HK-2 (cell line): ENCODE measurements around the gene ZDHHC7.
A peak's percentile ranks its signal among the peaks of the same experiment; 100 is the strongest.
"Not testable (repeated sequence)": the region's sequence is repeated elsewhere in the genome, so short reads cannot be mapped to it uniquely, and the experiment has no call there.

ENCODE experiments used
- DNase-seq: peaks from one replicate; pipeline ENCODE4 v3.0.0-alpha.2; 2018; ENCODE audit not compliant: unreplicated experiment

ZDHHC7 gene

DNA sequence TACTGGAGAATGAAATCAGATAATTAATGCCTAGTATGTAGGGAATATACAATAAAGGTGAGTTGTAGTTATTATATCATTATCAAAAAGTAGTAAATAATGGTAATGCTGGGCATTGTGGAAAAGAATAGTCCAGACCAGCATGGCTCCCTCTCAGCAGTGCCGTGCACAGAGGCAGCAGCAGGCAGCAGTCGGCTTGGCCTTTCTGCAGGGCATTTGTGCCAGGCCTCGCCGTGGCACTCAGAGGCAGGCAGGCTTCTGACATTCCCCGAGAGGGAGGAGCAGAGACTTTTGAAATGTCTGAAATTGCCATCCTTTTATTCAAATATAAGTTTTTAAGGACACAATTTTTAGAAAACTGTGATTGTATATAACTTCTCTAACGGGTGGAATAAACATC, 31.3 kb upstream of the ZDHHC7 start:
- no peak for DNase-seq

DNA sequence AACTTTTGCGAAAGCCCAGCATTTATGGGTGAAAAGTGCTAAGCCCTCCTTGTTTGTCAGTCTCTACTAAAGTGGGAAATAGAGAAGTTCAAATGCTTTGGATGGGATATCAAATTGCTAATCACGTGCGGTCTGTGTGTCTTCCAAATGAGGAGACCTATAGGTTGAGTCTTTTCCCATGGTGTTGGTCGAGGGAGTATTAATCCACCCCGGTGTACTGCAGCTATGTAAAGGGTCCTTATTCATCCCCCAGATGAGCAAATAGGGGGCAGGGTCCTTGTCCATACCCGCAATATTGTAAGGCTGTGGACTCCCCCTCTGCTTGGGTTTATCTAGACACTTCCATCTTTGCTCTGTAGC, 30.8 kb upstream of the ZDHHC7 start:
- DNase-seq, result no peak

DNA sequence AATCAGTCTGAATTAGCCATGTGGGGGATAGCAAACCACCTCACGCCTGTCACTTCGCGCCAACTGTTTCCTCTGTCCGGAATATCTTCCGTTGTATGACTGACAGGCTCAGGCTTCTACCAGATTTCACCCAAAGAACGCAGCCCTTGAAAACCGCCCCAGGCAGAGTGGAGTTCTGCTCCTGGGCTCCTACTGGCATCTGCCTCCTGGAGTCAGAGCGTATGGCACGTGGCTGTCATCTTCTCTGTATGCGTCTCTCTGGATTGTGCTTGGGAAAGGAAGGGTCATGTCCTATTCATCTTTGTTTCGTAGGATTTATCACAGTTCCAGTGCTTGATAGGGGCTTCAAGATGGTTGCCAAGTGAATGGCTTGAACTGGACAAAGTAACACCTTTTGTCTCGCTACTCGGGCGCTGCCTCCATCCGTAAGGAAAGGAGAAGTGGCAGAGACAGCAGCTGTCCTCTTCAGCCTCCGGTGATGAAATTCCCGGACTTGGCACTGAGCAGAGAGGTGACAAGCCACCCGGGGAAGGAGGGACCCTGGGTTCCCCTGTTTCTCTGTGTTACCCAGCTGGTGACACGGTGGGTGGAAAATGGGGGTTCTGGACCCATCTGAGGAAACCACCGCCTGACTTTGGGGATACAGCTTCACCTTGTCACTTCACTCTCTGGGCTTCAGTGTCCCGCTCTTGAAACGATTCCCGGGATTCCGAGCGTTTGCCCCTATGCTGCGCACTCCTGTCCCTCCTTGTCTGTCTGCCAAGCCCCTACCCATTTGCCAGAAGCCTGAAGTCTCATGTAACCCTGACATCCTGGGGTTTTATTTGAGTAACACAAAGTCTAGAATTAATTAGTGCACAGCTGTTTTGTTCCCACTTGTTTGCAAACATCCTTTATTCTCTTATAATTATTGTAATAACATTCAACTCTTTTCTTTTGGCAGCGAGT, 30.2 kb upstream of the ZDHHC7 start:
- DNase-seq, result no peak

DNA sequence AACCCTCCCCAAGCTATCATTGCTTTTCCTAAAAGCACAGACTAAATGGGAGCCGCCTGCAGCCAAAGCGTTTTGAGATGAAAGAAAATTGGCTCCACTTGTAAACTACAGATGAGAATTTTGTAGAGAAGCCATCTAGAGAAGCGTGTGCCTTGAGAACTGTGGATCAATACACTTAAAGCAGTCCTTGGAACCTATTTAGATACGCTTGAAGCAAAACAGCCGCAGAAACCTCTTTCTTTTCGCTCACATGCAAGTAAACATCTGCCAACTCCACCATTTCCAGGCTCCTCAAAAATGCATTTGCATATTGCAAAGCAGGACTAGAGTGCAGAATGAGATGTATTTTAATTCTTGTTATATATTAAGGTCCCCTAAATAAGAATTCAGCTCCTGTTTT, 29.4 kb upstream of the ZDHHC7 start:
- no peak for DNase-seq

DNA sequence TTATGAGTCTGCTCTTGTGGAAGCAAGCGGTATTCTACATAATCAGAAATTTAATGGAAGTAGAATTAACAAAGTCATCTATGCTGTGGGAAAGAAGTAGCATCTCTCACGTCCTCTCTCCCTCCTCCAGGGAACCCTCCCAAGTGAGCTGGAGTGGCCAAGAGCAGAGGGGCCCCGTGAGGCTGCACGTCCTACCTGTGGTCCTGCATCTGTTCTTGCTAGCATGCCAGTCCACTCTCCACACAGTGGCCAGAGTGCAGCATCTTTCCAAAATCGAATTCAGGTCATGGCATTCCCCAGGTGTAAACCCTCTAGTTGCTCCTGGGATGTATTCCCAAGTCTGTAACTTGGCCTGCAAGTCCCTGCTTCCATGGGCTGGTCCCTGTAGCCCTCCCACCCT, 26.4 kb upstream of the ZDHHC7 start:
- DNase-seq, result no peak

DNA sequence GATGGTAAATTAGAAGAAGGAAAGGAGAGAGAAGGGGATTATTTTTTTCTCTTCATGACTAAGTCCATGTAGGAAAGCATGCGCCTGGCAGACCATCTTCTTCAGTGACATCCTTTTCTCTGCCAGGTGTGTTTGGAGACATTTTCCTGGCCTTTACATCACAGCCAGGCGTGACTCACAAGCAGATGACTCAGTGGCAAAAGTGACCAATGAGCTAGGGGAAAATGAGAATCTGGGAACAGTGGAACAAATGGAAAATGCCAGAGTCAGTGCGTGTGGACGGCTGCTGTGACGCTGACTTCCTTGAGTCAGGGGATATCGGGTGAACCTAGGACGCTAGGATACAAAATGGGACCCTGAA, 25.7 kb upstream of the ZDHHC7 start:
- peak; percentile 23 for DNase-seq

DNA sequence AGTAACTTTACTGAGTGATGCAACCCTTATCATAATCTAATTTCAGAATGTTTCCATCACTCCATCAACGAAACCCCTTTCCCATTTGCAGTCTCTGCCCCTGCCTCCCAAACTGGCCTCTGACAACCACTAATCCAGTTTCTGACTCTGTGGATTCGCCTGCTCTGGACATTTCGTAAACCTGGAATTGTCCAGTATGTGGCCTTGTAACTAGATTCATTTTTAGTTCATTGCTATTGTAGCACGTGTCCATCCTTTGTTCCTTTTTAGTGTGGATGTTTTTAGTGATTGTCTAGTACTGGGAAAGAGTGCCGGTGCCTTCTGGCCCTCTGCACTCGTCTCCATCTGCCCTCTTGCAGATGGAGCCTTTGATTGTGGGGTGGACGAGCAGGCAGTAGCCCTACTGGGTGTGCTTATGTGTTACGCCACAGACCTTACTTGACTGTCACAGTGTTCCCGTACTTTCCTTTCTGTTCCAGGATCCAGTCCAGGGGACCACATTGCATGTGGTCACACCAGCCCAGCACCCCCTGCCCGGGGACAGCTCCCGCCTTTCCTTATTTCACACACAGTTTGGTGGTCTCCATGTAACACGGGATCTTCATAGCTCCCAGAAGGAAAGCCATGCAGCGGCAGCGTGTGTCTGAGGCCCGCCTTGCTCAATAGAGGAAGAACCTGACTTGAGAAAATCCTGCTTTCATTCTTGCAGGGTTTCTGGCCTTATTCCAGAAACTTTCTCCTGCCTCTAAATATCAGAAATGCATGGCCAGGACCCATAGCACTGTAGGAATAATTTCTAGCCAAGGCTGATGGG, 25.1 kb upstream of the ZDHHC7 start:
- no peak for DNase-seq

DNA sequence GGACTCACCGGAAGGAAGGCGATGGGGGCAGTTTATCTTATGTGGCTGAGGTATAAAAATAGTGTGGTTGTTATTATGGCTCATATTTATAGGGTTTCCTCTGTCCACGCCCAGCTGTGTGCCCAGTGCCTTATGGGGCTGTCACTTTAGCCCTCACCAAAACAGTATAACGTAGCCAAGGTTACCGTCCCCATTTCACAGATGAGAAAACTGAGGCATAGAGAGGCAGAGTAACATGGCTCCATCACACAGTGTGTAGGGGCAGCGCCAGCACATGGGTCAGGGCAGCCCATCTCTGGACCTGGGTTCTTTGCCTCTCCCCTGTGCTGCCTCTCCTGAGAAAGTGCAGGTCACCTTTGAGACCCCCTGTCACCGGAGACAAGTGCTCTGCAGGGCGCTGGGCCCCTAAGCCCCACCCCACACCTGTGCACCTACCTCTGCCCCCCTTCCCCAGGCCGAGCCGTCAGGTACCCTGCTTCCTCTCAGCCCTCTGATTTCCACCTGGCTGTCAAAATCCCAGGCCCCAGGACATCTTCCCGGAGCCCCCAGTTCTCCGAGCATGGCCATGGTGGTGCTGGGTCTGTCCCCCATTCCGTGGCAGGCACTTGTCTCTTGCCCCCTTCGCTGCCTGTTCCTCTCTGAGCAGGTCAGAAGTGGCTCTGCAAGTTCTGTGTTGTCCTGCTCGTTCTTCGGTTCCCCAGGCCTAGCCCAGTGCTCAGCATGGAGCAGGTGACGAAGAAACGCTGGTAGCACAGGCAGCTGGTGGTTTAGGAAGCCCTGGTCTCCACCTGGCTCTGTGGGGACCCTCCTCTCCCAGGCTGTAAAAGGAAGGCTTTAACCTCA, 23.5 kb upstream of the ZDHHC7 start:
- no peak for DNase-seq

DNA sequence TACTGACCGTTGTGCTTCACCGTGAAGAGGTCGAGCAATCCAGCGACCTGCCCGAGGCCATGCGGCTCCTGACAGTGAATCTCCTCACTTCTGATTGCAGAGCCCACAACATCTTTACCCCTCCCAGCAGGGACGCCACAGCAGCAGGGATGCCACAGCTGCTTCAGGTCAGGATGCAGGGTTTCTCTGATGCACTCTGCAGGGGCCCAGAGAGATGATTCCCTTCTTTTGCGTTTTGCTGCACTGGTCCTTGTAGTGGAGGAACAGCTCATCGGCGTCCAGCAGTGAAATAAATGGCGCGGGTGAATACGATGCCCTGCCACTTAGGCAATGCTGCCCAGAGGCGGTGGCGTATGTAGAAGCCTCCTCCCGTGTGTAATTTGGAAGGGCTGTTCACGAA, 21.8 kb upstream of the ZDHHC7 start:
- no peak for DNase-seq

DNA sequence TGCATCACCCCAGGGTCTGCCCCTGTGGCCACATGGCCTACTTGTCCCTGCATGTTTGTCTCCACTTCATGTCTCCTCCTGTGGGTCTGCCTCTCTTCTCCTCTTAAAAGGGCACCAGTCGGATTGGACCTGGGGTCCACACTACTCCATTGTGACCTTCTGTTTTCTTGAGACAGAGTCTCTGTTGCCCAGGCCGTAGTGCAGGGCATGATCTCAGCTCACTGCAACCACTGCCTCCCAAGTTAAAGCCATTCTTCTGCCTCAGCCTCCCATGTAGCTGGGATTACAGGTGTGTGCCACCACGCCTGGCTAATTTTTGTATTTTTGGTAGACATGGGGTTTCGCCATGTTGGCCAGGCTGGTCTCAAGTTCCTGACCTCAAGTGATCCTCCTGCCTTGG, 20.9 kb upstream of the ZDHHC7 start:
- DNase-seq, result not testable (repeated sequence)

DNA sequence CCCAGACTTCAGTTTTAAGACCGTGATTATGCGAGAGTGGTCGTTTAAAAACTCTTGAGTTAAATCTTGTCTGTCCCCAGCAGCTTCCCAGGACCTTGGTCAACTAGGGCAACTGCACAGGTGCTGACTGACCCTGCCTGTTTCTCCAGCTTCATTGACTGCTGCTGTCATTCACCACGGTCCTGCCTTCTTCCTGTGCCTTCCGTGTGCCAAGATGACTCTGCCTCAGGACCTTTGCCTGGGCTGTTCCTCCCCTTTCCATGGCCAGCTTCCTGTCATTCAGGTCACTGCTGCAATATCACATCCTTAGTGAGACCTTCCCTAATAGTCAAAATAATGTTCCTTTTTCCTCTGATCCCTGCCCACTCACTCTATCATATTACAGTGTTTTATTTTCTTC, 20.1 kb upstream of the ZDHHC7 start:
- DNase-seq, result no peak

DNA sequence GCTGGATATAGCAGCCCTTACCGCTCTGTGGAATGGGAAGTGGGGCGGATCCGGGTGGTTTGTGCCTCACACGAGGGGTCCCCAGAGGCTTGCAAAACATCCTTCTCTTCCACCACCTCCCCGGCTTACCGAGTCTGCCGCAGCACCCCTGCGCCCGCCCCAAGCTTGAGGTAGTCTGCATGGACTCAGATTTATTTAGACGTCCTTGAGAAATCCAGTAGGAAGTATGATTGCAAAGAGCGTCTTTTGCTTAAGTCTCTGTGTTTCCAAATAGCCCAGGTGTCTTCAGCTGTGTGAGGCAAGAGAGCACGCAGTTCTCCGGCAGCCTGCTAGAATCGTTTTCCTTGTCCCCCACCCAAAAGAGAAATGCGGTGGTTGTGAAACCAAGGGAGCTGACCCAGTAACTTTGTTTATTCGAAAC, 18.7 kb upstream of the ZDHHC7 start:
- DNase-seq, result no peak

DNA sequence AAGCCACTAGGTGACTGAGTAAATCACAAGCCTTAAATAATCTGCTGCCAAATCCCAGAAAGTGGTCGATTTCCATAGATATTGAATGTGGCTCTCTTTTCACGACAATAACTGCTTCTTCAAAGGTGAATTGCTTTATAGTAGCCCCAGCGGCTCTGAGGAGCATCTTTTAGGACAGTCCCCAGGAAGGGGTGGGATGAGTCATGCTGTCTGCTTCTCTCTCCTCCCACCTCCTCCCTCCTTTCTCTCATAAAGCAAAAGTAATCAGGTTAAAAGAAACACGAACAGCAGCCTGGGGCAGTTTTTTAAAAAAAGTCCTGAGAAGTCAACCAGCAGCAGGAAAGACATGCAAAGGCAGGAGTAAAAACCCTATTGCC, 18.1 kb upstream of the ZDHHC7 start:
- DNase-seq, result no peak

DNA sequence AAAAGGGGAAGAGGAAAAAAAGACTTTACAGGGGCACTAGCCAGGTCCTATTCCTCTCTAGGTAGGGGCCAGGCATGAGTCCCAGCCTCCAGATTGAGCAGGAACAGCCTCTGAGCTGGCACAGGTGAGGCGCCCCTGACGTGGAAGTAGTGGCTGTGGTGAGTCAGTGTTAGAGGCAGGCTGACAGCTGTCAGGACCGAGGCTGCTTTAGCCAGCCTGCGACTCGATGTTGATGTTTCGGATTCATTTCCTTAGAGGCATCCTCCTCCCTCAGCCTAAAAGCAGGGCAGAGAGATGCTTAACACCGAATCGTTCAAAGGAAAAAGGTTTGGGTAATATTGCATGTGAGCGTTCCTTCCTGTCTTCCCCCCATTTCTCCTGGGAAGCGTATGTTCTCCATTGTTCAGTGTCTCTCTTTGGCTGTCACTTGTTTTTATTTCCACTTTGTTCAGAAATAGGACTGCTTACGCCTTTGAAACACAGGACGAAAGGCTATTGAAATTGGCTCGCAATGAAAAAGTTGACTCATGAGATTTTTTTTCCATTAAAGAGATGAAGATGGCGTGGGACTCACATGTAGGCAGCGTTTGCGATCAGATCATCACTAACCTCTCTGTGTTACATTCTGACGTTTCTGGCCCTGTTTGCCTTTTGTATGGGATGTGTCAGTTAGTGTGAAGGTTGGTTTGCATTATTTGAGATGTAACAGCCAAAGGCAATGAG, 17.5 kb upstream of the ZDHHC7 start:
- peak; percentile 49 for DNase-seq

DNA sequence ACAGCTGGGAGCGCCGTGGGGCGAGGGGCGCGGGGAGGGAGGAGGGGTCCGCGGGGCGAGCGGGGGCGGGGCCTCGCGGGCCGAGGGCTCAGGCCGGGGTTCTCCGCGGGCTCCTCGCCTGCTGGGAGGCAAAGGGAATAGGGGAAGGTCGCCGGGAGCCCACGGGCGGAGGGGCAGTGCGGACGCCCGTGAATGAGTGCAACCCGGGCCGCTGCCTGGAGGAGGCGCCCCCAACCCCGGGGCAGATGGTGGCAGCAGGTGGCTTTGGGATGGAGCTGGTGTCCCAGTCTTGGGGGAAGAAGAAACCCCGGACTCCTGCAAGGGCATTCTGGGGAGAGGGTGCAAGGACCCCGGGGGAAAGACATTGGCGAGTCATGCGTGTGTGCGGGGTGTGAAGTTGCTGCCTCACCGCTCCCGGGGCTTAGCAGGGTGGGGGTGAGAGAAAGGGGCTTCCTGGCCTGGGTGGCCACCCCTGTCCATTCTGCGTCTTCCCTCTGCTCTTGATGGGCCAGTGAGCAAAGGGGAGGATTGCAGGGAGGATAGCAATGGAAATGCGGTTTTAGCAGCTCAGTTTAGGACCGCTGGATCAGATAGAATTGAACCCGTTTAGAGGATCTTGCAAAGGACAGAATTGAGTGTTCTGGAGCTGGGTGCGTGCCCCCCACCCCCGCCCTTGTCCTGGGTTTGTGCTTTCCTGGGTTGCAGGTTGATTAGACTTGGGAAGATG, 16.8 kb upstream of the ZDHHC7 start:
- DNase-seq, result no peak

DNA sequence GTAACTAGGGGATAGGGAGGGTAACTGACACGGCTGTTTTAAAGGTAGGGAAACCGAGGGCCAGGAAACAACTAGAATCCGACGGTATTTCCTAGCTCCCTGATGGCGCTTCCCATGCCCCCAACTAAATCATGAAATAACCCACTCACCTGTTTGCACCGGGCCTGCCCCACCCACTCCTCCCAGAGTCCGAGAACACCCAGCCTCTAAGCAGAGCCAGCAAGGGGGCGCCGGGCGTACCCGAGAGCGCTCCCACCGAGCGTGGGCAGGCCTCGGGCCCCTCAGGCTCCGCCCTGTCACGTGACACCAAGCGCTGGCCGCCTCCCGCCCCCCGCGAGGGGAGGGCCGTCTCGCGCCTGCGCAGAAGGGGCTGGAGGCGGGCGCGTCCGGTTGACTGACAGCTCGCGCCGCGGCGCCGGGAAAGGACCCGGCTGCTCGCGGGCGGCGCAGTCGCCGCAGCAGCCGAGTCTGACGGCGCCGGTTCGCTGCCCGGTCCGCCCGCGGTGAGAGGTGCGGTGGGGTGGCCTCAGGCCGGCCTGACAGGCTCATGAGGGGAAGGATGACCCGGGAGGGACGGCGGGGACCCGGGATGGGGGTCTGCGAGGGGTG, 16.1 kb upstream of the ZDHHC7 start, which contains the start of gene KIAA0513:
TSS of gene KIAA0513 (plus strand) at position 447 of the 609 bp plus-strand sequence. CDS start 39,277 bp downstream, outside the sequence.
- DNase-seq, result peak; percentile 94

DNA sequence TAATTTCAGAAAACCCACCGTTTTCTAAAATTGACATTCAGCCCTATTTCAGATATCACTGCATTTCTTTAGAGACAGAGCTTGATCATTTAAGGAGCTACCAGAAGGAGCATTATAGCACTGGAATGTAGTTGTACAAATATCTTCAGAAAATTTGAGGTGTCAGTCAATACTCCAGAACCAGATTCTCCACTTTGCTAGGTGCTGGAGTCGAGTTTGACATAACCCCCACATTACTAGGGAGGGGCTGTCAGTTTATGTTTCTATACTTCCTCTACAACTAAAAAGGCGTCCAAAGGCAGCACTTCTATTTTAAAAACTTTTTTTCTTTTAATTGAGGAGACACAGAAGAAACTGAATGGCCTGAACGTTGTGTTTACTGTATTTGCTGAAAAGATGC, 15.4 kb upstream of the ZDHHC7 start:
- DNase-seq, result no peak

DNA sequence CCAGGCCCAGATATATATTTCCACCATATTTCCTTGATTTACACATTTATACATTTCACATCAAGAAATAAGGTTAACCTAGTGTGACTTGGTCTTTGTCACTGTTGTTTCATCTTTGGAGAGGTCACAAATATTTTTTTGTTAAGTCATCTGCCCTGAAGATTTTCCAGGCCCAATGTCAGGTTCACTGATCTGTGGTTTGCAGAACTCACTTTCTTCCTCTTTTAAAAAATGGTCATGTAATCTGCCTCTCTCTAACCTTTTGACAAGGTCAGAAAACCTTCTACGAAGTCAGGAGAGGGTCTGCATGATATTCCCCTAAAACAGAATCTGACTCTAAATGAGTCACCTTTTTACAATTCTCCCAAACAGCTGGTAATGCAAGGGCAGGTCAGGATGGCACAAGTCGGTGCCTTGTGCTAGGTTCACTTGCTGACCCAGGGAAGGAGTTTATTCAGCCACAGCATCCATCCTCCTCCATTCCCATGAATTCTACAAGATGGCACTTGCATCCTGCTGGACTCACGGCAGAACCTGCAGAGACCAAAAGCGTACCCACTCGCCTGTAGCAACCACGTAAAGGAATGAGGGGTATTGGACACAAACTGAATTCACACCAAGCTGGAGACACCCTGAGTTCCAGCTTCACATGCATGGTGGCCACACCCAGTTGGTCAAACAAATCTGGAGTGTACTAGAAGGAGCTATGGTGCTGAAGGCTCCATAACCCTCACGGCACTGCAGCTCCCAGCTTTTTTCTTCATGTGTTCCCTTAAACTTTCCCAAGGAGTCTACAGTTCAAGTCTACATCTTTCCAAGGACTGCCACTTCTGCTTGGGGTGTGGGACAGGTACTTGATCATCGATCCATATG, 14.7 kb upstream of the ZDHHC7 start:
- DNase-seq, result no peak

DNA sequence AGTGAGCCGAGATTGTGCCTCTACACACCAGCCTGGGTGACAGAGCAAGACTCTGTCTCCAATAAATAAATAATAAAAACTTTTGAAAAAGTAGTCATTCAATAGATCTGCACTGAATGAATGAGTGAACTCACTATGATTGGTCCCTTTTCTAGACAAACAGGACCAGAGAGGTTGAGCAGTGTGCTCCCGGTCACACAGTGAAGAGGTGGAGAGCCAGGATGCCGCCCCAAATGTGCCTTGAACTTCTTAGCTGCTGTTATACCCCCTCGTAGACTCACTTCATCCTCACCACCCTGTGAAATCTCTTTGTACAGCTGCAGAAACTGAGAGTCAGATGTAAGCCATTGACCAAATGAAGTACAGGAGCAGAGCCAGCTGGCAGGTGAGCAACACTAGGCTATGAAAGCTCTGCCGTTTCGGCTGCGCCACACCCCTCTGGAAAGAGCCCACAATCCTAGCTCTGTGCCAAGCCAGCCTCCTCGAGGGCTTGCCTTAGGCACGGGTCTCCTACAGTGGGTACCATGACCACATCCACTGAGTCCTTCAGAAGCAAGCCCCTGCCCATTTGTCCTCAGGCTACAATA, 8.4 kb upstream of the ZDHHC7 start:
- DNase-seq, result no peak
